ENCODE data around the gene PTK7.

DNA sequence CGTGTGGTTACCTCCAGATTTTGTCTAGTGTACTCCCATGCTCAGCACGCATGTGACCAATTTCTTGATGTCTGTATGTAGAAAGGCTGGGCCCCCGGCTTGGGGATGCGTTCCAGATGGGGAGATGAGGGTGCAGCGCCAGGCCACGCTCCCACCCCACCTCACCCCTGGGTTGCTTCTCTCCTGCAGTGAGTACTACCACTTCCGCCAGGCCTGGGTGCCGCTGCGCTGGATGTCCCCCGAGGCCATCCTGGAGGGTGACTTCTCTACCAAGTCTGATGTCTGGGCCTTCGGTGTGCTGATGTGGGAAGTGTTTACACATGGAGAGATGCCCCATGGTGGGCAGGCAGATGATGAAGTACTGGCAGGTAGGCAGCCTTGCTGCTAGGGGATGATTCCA, 83.5 kb downstream of the PTK7 start:
- TF ChIP-seq, protein P1, sequence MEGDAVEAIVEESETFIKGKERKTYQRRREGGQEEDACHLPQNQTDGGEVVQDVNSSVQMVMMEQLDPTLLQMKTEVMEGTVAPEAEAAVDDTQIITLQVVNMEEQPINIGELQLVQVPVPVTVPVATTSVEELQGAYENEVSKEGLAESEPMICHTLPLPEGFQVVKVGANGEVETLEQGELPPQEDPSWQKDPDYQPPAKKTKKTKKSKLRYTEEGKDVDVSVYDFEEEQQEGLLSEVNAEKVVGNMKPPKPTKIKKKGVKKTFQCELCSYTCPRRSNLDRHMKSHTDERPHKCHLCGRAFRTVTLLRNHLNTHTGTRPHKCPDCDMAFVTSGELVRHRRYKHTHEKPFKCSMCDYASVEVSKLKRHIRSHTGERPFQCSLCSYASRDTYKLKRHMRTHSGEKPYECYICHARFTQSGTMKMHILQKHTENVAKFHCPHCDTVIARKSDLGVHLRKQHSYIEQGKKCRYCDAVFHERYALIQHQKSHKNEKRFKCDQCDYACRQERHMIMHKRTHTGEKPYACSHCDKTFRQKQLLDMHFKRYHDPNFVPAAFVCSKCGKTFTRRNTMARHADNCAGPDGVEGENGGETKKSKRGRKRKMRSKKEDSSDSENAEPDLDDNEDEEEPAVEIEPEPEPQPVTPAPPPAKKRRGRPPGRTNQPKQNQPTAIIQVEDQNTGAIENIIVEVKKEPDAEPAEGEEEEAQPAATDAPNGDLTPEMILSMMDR (conservative IDR thresholded peaks at IDR 0.05; ENCODE audit: low read length): no peak
- TF ChIP-seq EZH2phosphoT487 (IDR thresholded peaks at IDR 0.05; ENCODE audit: borderline replicate concordance, low read depth, low read length): no peak

All from OCI-LY7 (cell line).